Naive B cell (primary cell): ENCODE data around the gene DNAL1. TPM values are rescaled to one million over a fixed set of nuclear protein-coding genes. Genes with fewer than 3 reads are reported as not detected.

Experiments used
- ATAC-seq, 2 donors: fragments of 150-1000 bp; cut with Tn5 transposase; 2 replicates each; pipeline ENCODE4 v1.10.0; 2021; ENCODE audit warnings: low read depth in 2 of 2, mild to moderate bottlenecking in 2 of 2, moderate library complexity in 2 of 2
- DNase-seq: peaks from one replicate; pipeline ENCODE4 v3.0.0; 2022
- H3K27ac Mint-ChIP-seq, 6 donors: one replicate each; pipeline ENCODE4 v1.8.0; 2020 to 2022; ENCODE audit warnings: mild to moderate bottlenecking in 6 of 6, mixed read lengths in 6 of 6, moderate library complexity in 5 of 6, inconsistent platforms in 2 of 6
- H3K27me3 Mint-ChIP-seq, 3 donors: one replicate each; pipeline ENCODE4 v1.8.0; 2021 to 2022; ENCODE audit warnings: mixed read lengths in 3 of 3, mild to moderate bottlenecking in 1 of 3
- H3K36me3 Mint-ChIP-seq, 2 donors: one replicate each; pipeline ENCODE4 v1.8.0; 2020 to 2022; ENCODE audit warnings: mixed read lengths in 2 of 2, inconsistent platforms in 1 of 2, mild to moderate bottlenecking in 1 of 2
- H3K4me1 Mint-ChIP-seq, 3 donors: one replicate each; pipeline ENCODE4 v1.8.0; 2020 to 2022; ENCODE audit warnings: mixed read lengths in 3 of 3, inconsistent platforms in 1 of 3, mild to moderate bottlenecking in 1 of 3, moderate library complexity in 1 of 3
- H3K4me3 Mint-ChIP-seq, 8 donors: one replicate each; pipeline ENCODE4 v1.8.0; 2020 to 2022; ENCODE audit warnings: mild to moderate bottlenecking in 8 of 8, mixed read lengths in 8 of 8, moderate library complexity in 8 of 8, inconsistent platforms in 2 of 8
- H3K9me3 Mint-ChIP-seq, 7 donors: one replicate each; pipeline ENCODE4 v1.8.0; 2020 to 2022; ENCODE audit warnings: mixed read lengths in 7 of 7, mild to moderate bottlenecking in 5 of 7, inconsistent platforms in 2 of 7, moderate library complexity in 1 of 7
- polyA plus RNA-seq, 6 donors: library from polyadenylated mRNA; unstranded; fragments of 300-500 nt; fragmentation: Illumina TruSeq; gene quantifications; one replicate each; pipeline ENCODE4 v1.2.3, GENCODE V29; 2021; ENCODE audit warnings: low read depth in 6 of 6

DNAL1 gene
- polyA plus RNA-seq, 6 donors from 2014 or later: 2.3 to 7.1 (median 2.9) TPM

DNA sequence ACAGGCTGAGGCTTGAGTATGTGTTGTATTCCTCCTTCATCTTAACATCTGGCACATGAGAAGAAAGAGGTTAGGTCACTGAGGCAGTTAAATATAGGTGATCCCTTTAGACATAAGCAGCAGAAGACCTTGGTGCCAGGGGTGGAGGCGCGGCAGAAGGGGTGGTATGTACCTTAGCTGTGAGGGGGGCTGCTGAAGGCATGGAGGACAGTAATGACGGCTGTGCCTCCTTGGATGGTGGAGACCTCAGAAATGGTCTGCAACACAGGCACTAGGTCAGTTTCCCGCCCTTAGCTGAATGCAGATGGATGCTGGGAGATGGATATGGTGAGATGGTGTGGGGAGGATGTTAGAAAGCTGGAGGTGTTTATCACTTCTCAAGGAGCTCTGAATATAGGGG is 70.9 kb downstream of the DNAL1 start:
- no peaks in the 10 kb centered on the region for H3K27me3 Mint-ChIP-seq
- no peaks in the 10 kb centered on the region for H3K9me3 Mint-ChIP-seq
- DNase-seq (no peak), ATAC-seq (no peak)
- H3K4me3 Mint-ChIP-seq: peak overlapping the region in 6 of 8 donors; percentile 13 to 94 (median 29)
- peak overlapping the region; percentile 66 to 96 (median 86) for H3K27ac Mint-ChIP-seq
- peaks cover 4 to 6% of the 10 kb centered on the region in 2 donors for H3K36me3 Mint-ChIP-seq
- peaks cover 21 to 27% (median 22%) of the 10 kb centered on the region in 3 donors for H3K4me1 Mint-ChIP-seq

DNA sequence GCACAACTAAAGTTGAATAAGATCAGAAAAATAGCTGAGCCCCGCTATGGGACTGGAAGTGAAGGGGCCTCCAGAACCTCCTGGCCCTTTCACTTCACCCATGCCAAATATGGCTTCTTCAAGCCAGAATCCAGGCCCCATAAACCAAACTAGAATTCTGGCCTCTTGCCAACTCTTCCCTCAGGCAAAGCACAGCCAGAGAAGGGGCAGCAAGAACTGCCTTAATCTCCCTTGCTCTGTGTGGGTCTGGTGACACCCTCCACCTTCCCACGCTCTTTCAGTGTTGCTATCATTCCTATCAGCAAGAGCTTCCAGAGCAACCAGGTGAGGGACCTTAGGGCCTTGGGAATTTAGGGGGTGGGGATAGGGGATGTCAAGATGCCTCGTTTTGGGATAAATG is 72.5 kb downstream of the DNAL1 start:
- no peaks in the 10 kb centered on the region for H3K27me3 Mint-ChIP-seq
- peak overlapping the region in 4 of 6 donors; percentile 3 to 77 (median 48) for H3K27ac Mint-ChIP-seq
- H3K9me3 Mint-ChIP-seq: no peaks in the 10 kb centered on the region
- DNase-seq (no peak), ATAC-seq (no peak)
- peak overlapping the region in 1 of 8 donors; percentile 41 for H3K4me3 Mint-ChIP-seq
- peaks cover 17 to 24% (median 22%) of the 10 kb centered on the region in 3 donors for H3K4me1 Mint-ChIP-seq
- H3K36me3 Mint-ChIP-seq: peaks cover 9 to 17% of the 10 kb centered on the region in 2 donors

DNA sequence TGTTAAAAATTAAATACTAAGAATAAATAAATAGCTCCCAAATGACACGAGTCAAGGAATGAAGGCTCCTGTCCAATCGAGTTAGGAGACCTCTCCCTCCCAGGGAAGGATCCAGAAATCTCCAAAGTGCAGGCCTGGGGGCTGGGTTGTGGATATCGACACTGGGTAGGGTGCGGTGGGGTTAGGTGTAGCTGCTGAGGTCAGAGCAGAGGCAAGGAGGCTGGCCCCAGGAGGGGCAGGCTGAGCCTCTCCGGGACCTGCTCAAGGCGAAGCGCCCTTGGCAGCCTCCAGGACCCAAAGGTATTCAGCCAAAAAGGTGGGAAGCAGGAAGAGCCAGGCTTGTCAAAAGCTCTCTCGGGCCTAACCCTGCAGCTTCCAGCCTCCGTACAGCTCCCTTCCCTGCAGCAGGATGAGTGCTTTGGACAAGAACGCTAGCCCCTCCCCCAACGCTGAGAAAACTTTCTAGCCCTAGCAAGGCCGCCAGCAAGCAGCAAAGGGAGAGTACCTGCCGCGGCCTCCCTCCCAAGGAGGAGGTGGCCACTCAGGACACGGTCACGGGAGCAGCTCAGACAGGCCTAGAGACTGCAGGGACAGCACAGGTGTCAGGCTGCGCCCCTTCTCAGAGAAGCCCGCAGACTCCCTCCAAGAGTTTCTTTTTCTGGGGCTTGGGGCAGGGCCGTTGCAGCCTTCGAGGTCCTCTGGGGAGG is 73.1 kb downstream of the DNAL1 start:
- Mint-ChIP-seq H3K27ac (peak overlapping the region in 2 of 6 donors; percentile 28 to 38), H3K4me3 (peak overlapping the region in 1 of 8 donors; percentile 81), H3K4me1 (peaks cover 11 to 18% (median 16%) of the 10 kb centered on the region in 3 donors), H3K9me3 (no peaks in the 10 kb centered on the region), H3K27me3 (no peaks in the 10 kb centered on the region), H3K36me3 (peaks cover 9 to 17% of the 10 kb centered on the region in 2 donors)
- ATAC-seq (no peak), DNase-seq (no peak)

DNA sequence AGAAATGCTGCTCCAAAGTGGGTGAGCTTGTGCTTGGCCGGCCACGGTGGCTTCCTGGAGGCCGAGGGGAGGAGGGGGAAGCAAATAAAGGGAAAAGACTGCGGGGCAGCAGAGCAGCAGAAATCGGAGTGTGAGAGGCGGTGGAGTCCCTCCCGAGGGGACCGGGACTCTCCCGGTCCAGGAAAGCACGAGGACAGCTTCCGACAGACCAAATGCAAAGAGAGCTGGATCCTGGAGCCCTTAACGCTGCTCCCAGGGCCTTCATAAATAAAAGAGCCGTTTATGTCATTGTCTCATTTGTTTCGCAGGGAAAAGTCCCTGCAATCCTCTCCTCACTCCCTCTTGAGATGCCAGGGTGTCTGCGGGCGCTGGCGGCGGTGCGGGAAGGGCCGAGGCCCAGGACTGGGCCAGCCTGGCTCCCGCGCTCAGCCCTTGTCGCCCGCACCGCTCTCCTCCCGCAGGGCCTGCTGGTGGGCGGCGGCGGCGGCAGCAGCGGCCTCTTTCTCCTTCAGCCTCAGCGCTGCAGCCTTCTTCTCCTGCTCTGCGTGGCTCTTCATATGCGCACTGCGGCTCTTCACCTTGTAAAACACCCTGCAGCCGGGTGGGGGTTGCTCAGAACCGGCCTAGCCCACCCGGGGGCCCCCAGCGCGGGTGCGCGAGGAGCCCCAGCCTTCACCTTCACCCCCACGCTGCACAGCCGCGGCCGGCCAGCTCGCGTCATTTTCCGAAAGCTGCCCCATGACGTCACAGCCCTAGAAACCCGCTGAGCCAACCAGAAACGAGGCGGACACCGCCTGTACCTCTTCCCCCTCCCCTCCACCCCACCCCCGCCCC is 73.8 kb downstream of the DNAL1 start:
- Mint-ChIP-seq H3K4me1 (peaks cover 3 to 11% (median 9%) of the 10 kb centered on the region in 3 donors), H3K36me3 (peaks cover 15 to 17% of the 10 kb centered on the region in 2 donors), H3K4me3 (peak overlapping the region in 1 of 8 donors; percentile 81), H3K9me3 (no peaks in the 10 kb centered on the region), H3K27me3 (no peaks in the 10 kb centered on the region), H3K27ac (peak overlapping the region in 1 of 6 donors; percentile 28)
- DNase-seq: no peak
- no peak for ATAC-seq

DNA sequence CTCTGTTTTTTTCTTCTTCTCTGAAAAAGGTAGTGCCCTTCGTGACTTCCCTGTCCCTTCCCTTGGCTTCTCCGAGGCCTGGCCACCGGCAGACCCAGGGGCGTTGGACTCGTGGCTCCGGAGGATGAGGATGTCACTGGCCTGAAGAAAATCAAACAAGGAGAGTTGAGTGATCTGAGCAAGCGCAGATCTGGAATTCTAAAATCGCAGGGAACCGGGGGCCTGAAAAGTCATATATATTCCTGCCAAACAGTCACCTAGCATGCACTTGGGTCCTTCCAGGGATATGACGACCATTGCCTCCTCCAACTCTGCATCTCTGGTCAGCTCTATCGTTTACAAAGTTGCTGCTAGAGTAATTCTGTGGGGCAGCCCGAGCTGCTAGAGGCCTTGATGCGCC is 74.6 kb downstream of the DNAL1 start:
- ATAC-seq (no peak), DNase-seq (no peak)
- Mint-ChIP-seq H3K4me3 (no peak overlapping the region), H3K27ac (peak overlapping the region in 2 of 6 donors; percentile 35 to 74), H3K36me3 (peaks cover 17% of the 10 kb centered on the region in 2 donors), H3K9me3 (no peaks in the 10 kb centered on the region), H3K27me3 (no peaks in the 10 kb centered on the region), H3K4me1 (peaks cover 0 to 9% (median 8%) of the 10 kb centered on the region in 3 donors)

DNA sequence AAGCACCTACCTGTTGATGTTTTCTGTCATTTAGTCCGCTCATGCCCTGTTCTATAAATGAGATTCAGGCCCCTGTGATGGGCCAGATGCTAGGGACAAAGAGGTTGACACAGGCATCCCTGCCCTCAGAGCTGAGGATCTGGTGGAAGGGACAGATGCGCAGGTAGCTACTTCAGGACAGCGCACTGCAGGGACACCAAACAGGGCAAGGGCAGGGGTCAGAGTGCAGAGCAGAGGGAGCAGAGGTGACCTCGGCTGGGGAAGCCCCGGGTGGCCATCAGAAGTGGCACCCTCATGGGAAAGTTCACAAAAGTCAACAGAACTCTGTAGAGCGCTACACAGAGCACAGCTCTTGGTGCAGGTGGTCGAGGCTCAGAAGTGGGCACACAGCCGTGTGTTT is 75.0 kb downstream of the DNAL1 start:
- Mint-ChIP-seq H3K36me3 (peaks cover 17% of the 10 kb centered on the region in 2 donors), H3K27me3 (no peaks in the 10 kb centered on the region), H3K9me3 (no peaks in the 10 kb centered on the region), H3K4me1 (peaks cover 0 to 9% (median 5%) of the 10 kb centered on the region in 3 donors), H3K27ac (peak overlapping the region in 2 of 6 donors; percentile 35 to 60), H3K4me3 (no peak overlapping the region)
- DNase-seq: no peak
- no peak for ATAC-seq

DNA sequence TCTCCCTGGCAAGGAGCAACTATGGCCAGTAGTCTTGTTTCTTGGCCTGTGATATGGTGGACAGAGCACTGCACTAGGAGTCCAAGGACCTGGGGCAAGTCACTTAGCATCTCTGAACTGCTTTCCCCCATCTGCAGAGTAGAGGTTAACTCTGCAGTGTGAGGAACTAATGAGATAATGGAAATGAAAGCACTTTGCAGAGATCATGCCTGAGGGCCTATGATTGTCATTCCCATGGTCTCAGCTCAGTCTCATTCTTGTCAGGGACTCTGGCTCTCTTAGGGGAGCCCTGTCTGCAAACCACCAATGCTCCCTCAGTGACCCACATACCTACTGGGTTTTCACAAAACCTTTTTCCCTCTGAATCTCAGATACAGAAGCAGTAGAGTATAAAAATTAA is 75.8 kb downstream of the DNAL1 start:
- no peaks in the 10 kb centered on the region for H3K27me3 Mint-ChIP-seq
- H3K9me3 Mint-ChIP-seq: no peaks in the 10 kb centered on the region
- peak overlapping the region in 1 of 6 donors; percentile 43 for H3K27ac Mint-ChIP-seq
- ATAC-seq (no peak), DNase-seq (no peak)
- peak overlapping the region in 1 of 8 donors; percentile 42 for H3K4me3 Mint-ChIP-seq
- peaks cover 0 to 9% (median 3%) of the 10 kb centered on the region in 3 donors for H3K4me1 Mint-ChIP-seq
- peaks cover 16 to 17% of the 10 kb centered on the region in 2 donors for H3K36me3 Mint-ChIP-seq

DNA sequence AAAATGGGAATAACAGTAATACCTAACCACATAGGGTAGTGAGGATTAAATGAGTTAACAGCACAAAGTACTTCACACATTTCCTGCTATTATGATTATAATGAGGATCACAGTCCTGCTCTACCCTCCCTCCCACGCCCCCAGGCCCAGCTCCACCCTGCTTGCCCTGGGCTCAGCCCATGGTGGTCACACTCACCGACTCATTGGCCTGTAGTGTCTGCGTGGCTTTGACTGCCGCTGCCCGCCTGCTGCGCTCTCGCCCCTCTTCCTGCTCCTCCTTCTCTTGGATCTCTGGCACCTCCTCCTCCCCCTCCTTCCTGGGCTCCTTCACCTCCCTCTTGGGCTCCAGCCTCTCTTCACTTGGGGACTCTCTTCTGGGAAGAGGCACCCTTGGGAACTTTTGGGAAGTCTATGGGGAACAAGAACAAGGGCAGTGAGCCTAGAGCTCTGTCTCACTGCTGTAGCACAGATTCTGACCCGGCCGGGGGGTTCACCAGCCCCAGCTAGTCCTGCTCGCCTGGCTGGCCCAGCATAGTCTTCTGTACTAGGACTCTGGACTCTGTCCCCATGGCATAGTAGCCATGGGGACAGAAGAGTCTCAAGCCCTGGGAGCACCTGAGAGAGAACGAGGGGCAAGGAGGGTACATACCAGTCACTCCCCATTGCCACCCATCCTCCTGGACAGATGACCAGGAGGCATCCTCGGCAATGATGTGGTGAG is 76.5 kb downstream of the DNAL1 start:
- no peaks in the 10 kb centered on the region for H3K9me3 Mint-ChIP-seq
- DNase-seq: no peak
- peak overlapping the region in 1 of 8 donors; percentile 8 for H3K4me3 Mint-ChIP-seq
- H3K36me3 Mint-ChIP-seq: peaks cover 11 to 13% of the 10 kb centered on the region in 2 donors
- H3K27ac Mint-ChIP-seq: peak overlapping the region; percentile 47 to 88 (median 77)
- no peaks in the 10 kb centered on the region for H3K27me3 Mint-ChIP-seq
- ATAC-seq: no peak
- H3K4me1 Mint-ChIP-seq: peaks cover 0 to 6% (median 0%) of the 10 kb centered on the region in 3 donors

DNA sequence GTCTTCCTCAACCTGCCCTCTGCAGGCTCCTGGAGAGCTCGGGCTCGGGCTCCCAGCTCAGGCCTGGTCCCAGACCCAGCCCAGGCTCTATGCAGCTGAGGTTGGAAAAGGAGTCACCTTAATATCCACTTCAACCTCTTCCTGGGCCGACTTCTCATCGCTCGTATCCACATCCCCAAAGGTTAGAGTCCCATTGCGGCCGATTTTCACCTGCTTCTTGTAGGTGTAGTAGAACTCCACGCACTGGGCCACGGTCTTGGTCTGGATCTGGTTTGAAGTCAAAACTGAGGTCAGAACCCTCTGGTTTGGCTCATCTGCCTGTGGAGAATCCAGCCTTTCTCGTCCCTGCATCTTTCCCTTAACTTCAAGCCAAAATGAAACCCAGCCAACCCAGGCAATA is 77.8 kb downstream of the DNAL1 start:
- Mint-ChIP-seq H3K27me3 (no peaks in the 10 kb centered on the region), H3K4me3 (no peak overlapping the region), H3K27ac (peak overlapping the region in 1 of 6 donors; percentile 80), H3K9me3 (no peaks in the 10 kb centered on the region), H3K4me1 (peaks cover 0 to 6% (median 5%) of the 10 kb centered on the region in 3 donors), H3K36me3 (peaks cover 11 to 13% of the 10 kb centered on the region in 2 donors)
- ATAC-seq (no peak), DNase-seq (no peak)

DNA sequence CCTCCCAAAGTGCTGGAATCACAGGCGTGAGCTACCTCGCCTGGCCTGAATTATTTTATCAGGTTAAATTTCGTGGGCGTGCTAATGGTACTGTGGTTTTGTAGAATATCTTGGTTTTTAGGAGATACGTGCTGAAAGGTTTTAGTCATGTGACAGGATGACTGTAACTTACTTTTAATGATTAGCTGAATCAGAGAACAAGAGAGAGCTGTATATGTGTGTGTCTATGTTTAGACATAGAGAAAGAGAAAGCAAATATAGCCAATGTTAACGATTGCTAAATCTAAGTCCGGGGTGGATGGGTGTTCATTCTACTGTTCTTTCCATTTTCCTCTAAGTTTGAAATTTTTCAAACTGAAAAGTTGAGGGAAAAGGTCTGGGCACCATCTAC is 78.6 kb downstream of the DNAL1 start:
- peaks cover 3 to 11% (median 6%) of the 10 kb centered on the region in 3 donors for H3K4me1 Mint-ChIP-seq
- H3K4me3 Mint-ChIP-seq: no peak overlapping the region
- H3K27me3 Mint-ChIP-seq: no peaks in the 10 kb centered on the region
- H3K36me3 Mint-ChIP-seq: peaks cover 11 to 13% of the 10 kb centered on the region in 2 donors
- no peaks in the 10 kb centered on the region for H3K9me3 Mint-ChIP-seq
- no peak for DNase-seq
- ATAC-seq: no peak
- peak overlapping the region in 4 of 6 donors; percentile 20 to 63 (median 47) for H3K27ac Mint-ChIP-seq

DNA sequence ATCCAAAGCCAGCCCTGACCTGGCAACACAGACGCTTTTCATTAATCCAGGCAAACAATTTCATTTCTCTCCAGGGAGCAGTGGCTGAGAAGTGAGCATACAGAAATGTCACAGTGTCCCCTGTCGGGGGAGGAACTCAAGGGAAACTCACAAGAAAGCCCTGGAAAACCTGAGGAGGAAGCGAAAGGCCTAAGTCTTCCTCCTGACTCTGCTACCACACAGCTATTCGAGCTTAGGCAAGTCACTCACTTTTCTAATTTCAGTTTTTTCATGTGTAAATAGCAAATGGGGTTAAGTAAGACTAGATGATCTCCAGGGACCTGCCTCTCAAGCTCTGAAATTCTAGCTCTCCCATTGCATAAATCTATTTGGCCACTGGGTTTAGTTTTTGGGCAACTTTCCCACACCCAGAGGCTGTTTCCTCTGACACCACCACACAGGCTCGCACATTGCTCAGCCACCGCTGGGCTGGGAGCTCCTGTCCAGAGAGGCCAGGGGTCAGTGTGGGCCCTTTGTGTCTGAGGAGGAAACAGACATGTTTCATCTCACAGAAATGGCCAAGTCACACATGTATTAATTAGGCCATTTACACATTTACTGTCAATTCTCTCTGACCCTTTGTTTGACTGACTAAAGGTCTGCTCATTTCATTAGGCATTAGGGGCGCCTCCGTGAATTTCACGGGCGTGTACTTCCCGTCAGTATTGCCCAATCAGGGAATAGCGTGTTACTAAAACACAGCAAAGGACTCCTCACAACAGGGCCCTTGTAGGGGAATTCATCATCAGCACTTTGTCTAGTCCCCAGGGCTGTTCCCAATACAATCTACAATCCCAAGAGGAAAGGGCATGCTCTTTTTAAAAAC is 79.2 kb downstream of the DNAL1 start:
- DNase-seq (no peak), ATAC-seq (no peak)
- Mint-ChIP-seq H3K4me1 (peaks cover 10 to 16% (median 12%) of the 10 kb centered on the region in 3 donors), H3K4me3 (no peak overlapping the region), H3K36me3 (peaks cover 11 to 13% of the 10 kb centered on the region in 2 donors), H3K9me3 (no peaks in the 10 kb centered on the region), H3K27me3 (no peaks in the 10 kb centered on the region), H3K27ac (peak overlapping the region in 4 of 6 donors; percentile 20 to 84 (median 60))

DNA sequence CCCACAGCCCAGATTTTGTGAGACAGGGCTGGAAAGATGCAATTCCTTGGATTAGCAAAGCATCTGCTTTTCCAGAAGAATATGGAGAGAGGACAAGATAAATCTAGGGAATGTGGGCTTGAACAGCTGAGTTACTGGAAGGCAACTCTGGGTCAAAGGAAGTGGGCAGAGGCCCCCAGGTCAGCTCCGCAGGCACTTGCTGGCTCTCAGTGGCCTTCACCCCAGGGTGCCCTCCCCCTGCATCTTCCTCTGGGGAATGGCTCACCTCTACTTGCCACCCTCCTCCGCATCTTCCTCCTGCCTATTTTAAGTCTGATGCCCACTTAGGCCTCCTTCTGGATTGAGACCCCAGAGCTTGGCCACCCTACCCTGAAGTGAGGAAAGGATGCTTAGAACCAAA is 79.9 kb downstream of the DNAL1 start:
- no peaks in the 10 kb centered on the region for H3K27me3 Mint-ChIP-seq

More for the DNA sequence above, 79.9 kb downstream of the DNAL1 start:
- no peak overlapping the region for H3K4me3 Mint-ChIP-seq
- peaks cover 16 to 20% (median 19%) of the 10 kb centered on the region in 3 donors for H3K4me1 Mint-ChIP-seq
- H3K36me3 Mint-ChIP-seq: peaks cover 13 to 16% of the 10 kb centered on the region in 2 donors
- ATAC-seq: no peak
- no peaks in the 10 kb centered on the region for H3K9me3 Mint-ChIP-seq
- H3K27ac Mint-ChIP-seq: peak overlapping the region in 2 of 6 donors; percentile 79 to 87
- no peak for DNase-seq
